ENCODE data around the gene TTC38. TPM values are rescaled to one million over a fixed set of nuclear protein-coding genes. Genes with fewer than 3 reads are reported as not detected.

Gene TTC38
- total RNA-seq, 2 donors from 2014 or later = 67.7 to 76.9 TPM

DNA sequence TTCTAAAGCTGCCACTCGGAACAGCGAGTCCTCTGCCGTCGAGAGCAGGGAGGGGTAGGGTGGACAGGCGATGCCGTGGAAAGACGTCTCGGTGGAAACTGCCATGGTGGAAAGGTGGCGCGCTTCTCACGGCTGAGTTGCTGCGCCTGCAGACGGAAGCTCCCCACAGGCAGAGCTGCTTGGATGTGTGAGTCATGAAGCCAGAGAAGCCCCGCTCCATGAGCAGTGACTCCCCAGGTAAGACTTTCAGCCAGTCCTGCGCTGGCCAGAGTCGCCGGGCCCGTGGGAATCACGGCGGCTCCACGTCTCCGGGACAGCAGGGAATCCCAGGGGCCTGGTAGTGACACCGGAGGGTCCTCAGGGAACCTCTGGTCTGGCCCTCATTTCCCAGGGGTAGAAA lies 63.7 kb downstream of the TTC38 start:
- DNase-seq (ENCODE audit: low spot score) (no peak), ATAC-seq (ENCODE audit: insufficient number of reproducible peaks, low FRiP score, low read depth) (no peak)
- Histone ChIP-seq H3K27me3 (replicated peaks; ENCODE audit: insufficient read depth) (no peaks in the 10 kb centered on the region), H3K4me1 (ENCODE audit: control insufficient read depth in 1 of 2, low read depth in 2 of 2) (peaks cover 2% of the 10 kb centered on the region in 2 donors), H3K27ac (no peak overlapping the region), H3K9me3 (no peaks in the 10 kb centered on the region), H3K36me3 (no peaks in the 10 kb centered on the region), H3K4me3 (no peak overlapping the region)
- TF ChIP-seq, protein P1, sequence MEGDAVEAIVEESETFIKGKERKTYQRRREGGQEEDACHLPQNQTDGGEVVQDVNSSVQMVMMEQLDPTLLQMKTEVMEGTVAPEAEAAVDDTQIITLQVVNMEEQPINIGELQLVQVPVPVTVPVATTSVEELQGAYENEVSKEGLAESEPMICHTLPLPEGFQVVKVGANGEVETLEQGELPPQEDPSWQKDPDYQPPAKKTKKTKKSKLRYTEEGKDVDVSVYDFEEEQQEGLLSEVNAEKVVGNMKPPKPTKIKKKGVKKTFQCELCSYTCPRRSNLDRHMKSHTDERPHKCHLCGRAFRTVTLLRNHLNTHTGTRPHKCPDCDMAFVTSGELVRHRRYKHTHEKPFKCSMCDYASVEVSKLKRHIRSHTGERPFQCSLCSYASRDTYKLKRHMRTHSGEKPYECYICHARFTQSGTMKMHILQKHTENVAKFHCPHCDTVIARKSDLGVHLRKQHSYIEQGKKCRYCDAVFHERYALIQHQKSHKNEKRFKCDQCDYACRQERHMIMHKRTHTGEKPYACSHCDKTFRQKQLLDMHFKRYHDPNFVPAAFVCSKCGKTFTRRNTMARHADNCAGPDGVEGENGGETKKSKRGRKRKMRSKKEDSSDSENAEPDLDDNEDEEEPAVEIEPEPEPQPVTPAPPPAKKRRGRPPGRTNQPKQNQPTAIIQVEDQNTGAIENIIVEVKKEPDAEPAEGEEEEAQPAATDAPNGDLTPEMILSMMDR (IDR thresholded peaks at IDR 0.05) = no peak

DNA sequence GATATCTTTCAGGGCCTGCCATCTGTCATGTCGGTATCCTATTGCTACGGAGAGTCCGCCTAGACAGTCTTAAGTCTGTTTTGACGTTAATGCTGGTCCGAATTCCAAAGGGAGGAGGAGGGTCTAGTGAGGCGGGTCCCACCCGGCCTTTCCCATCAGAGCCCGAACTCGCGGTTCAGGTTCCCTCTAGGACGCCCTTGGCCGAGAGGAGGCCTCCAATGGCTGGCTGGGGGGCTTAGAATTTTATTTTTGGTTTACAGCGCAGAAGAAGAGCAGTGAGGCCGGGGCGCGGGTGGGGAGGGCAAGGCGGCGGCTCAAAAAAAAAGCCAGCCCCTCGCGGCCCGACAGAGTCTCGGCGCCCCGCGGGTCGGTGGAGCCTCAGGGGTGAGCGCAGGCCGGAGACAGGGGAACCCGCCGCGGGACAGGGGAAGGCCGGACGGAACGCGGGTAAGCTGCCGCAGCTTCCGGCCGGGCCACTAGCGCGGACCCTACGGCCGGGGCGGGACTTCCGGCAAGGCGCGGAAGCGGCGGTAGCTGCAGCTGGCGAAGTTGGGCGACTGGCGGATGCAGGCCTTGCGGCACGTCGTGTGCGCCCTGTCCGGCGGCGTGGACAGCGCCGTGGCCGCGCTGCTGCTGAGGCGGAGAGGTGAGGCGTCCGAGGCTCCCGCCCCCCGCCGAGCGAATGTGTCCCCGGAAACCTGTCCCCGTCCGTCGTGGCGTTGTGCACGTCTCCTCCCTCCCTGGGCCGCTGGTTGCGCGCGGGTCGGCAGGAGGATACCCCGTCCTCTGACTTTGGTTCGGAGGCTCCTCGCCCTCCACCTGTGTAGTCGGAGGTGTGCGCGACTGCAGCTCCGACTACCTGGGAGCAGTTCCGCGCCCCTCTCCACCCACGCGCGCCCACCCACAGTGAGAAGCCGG lies 67.7 kb downstream of the TTC38 start, which contains the start of gene TRMU:
TRMU (plus strand) TSS at position 514 of the 918 bp plus-strand sequence; CDS start at position 565, 51 bp downstream.
- peaks cover 23% of the 10 kb centered on the region for H3K36me3 ChIP-seq
- ATAC-seq (ENCODE audit: insufficient number of reproducible peaks, low FRiP score, low read depth) = peak; percentile 78
- H3K4me1 ChIP-seq (ENCODE audit: control insufficient read depth in 1 of 2, low read depth in 2 of 2) = peaks cover 9 to 12% of the 10 kb centered on the region in 2 donors
- TF ChIP-seq, protein P1 (IDR thresholded peaks at IDR 0.05) = no peak
- H3K9me3 ChIP-seq = no peaks in the 10 kb centered on the region
- H3K27me3 ChIP-seq (replicated peaks; ENCODE audit: insufficient read depth) = no peaks in the 10 kb centered on the region
- DNase-seq (ENCODE audit: low spot score) = no peak
- peak within 1 kb of the TSS; percentile 81 for H3K4me3 ChIP-seq
- peak within 1 kb of the TSS; percentile 83 to 86 for H3K27ac ChIP-seq

DNA sequence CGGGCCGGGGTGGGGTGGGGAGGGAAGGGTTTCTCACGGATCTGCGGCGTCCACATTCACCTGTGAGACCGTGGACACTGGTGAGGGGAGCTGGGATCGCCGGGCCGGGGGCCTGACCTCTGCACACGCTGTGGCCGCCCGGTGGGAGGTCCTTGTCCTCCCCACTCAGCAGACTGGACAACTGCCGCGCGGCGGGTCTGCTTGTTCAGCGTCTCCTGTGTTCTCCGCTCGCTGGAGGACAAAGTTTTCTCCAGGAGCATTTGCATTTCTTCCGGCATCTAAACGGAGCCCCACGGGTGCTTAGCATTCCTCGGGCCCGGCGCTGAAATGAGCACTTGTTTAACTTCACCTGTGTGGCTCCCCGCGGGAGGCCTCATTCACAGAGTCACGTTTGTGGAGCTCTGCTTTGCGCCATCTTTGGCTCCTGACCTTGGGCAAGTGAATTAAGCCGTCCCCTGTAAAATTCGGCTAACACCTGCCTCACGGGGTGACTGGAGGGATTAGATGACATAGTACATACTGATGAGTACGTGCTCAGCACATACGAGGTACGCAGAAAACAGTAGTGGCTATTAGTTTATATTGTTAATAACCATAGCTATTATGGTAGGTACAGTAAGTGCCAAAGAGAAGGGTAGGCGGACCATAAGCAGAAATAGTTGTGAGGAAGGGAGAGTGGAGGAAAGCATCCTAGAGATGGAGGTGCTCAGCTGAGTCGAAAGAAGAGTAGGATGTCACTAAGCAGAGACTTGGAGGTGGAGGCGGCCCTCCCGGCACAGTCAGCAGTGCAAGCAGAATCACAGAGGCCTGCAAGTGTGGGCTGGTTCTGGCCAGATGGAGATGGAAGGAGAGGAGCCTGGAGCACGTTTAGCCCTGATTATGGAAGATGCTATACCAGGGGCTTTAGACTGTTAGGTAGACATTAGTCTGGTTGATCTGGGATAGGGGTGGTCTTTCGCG lies 68.6 kb downstream of the TTC38 start:
- H3K4me1 ChIP-seq (ENCODE audit: control insufficient read depth in 1 of 2, low read depth in 2 of 2) = peaks cover 9 to 12% of the 10 kb centered on the region in 2 donors
- peak overlapping the region; percentile 83 to 86 for H3K27ac ChIP-seq
- TF ChIP-seq, protein P1 (IDR thresholded peaks at IDR 0.05) = no peak
- DNase-seq (ENCODE audit: low spot score) (no peak), ATAC-seq (ENCODE audit: insufficient number of reproducible peaks, low FRiP score, low read depth) (no peak)
- peak overlapping the region; percentile 81 for H3K4me3 ChIP-seq
- H3K27me3 ChIP-seq (replicated peaks; ENCODE audit: insufficient read depth) = no peaks in the 10 kb centered on the region
- H3K36me3 ChIP-seq = peaks cover 25% of the 10 kb centered on the region
- H3K9me3 ChIP-seq = no peaks in the 10 kb centered on the region

- DNase-seq (ENCODE audit: low spot score) (no peak), ATAC-seq (ENCODE audit: insufficient number of reproducible peaks, low FRiP score, low read depth) (no peak)
- peaks cover 9 to 12% of the 10 kb centered on the region in 2 donors for H3K4me1 ChIP-seq (ENCODE audit: control insufficient read depth in 1 of 2, low read depth in 2 of 2)
- no peak overlapping the region for H3K4me3 ChIP-seq
- TF ChIP-seq, protein P1 (IDR thresholded peaks at IDR 0.05) = no peak
- peaks cover 32% of the 10 kb centered on the region for H3K36me3 ChIP-seq
- no peak overlapping the region for H3K27ac ChIP-seq
- H3K9me3 ChIP-seq = no peaks in the 10 kb centered on the region
- H3K27me3 ChIP-seq (replicated peaks; ENCODE audit: insufficient read depth) = no peaks in the 10 kb centered on the region
Observed at GRCh38 chr22:46337870-46338269, 70.1 kb downstream of the TTC38 start.

Measured in thoracic aorta (tissue), 2 donors.